Hepatocyte (in vitro differentiated cells): ENCODE measurements around the gene SYAP1.
"Not testable (repeated sequence)": the region's sequence is repeated elsewhere in the genome, so short reads cannot be mapped to it uniquely, and the experiment has no call there.

Experiments used
- EZH2 ChIP-seq: fragments of 200-600 bp; sonication (generic); IDR thresholded peaks from 2 replicates; pipeline ENCODE4 v1.6.1; 2016; ENCODE audit warnings: antibody characterized with exemption, mild to moderate bottlenecking, borderline replicate concordance
- EZH2phosphoT487 ChIP-seq: fragments of 200-600 bp; sonication (generic); IDR thresholded peaks from one replicate; pipeline ENCODE4 v1.6.1; 2018; ENCODE audit warnings: antibody characterized with exemption, mild to moderate bottlenecking, low read depth, moderate library complexity; ENCODE audit not compliant: unreplicated experiment, severe bottlenecking
- TF ChIP-seq, protein P1 (sequence below): fragments of 200-600 bp; sonication (generic); IDR thresholded peaks from 2 replicates; pipeline ENCODE4 v1.5.1; 2016; ENCODE audit warnings: antibody characterized with exemption, mild to moderate bottlenecking; ENCODE audit not compliant: poor library complexity

DNA sequence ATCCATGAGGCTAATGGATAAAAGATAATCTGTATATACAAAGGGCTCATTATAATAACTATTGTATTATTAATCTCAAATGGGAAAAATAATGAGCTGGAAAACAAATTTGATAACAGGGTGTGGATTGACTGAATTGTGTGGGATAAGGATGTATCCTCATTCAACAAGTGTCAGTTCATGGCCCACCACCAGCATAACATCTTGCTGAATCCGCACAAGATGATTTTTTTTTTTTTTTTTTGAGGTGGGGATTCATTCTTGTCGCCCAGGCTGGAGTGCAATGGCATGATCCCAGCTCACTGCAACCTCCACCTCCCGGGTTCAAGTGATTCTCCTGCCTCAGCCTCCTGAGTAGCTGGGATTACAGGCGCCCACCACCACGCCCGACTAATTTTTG lies 3.8 kb upstream of the SYAP1 start:
- TF ChIP-seq, protein P1, sequence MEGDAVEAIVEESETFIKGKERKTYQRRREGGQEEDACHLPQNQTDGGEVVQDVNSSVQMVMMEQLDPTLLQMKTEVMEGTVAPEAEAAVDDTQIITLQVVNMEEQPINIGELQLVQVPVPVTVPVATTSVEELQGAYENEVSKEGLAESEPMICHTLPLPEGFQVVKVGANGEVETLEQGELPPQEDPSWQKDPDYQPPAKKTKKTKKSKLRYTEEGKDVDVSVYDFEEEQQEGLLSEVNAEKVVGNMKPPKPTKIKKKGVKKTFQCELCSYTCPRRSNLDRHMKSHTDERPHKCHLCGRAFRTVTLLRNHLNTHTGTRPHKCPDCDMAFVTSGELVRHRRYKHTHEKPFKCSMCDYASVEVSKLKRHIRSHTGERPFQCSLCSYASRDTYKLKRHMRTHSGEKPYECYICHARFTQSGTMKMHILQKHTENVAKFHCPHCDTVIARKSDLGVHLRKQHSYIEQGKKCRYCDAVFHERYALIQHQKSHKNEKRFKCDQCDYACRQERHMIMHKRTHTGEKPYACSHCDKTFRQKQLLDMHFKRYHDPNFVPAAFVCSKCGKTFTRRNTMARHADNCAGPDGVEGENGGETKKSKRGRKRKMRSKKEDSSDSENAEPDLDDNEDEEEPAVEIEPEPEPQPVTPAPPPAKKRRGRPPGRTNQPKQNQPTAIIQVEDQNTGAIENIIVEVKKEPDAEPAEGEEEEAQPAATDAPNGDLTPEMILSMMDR, result not testable (repeated sequence)
- TF ChIP-seq EZH2phosphoT487, EZH2: not testable (repeated sequence)
